Stimulated activated CD4-positive, alpha-beta T cell treated with anti-CD3 and anti-CD28 coated beads, Interleukin-4, amount 100 ng/mL, for 1 hour (primary cell): ENCODE measurements around the gene MAP7D1.
"Not testable (repeated sequence)": the region's sequence is repeated elsewhere in the genome, so short reads cannot be mapped to it uniquely, and the experiment has no call there.

Experiments used
- DNase-seq: peaks from one replicate; pipeline ENCODE4 v3.0.0-alpha.2; 2020

MAP7D1 gene

GRCh38 chr1:36207339-36207738 is 51.4 kb downstream of the MAP7D1 start:
- no peak for DNase-seq

- no peak for DNase-seq
These were observed 53.2 kb downstream of the MAP7D1 start for GRCh38 chr1:36208978-36209703.

- DNase-seq, result no peak
These were observed 55.3 kb downstream of the MAP7D1 start for GRCh38 chr1:36211307-36211706.

- DNase-seq, result no peak
These were observed 55.9 kb downstream of the MAP7D1 start for GRCh38 chr1:36211841-36212240.

GRCh38 chr1:36212782-36213181 is 56.8 kb downstream of the MAP7D1 start:
- no peak for DNase-seq

- DNase-seq, result no peak
These were observed 61.7 kb downstream of the MAP7D1 start for GRCh38 chr1:36217670-36218069.

GRCh38 chr1:36221901-36222300 is 65.9 kb downstream of the MAP7D1 start:
- DNase-seq, result not testable (repeated sequence)

GRCh38 chr1:36222481-36223380 is 66.8 kb downstream of the MAP7D1 start:
- DNase-seq, result peak; percentile 5

- no peak for DNase-seq
These were observed 67.5 kb downstream of the MAP7D1 start for GRCh38 chr1:36223381-36223995.

GRCh38 chr1:36223996-36224536 is 68.1 kb downstream of the MAP7D1 start, which contains the start of gene THRAP3:
THRAP3 (plus strand) TSS chr1:36224443; CDS start chr1:36282564, 58,121 bp downstream.
- DNase-seq, result peak; percentile 99

- no peak for DNase-seq
These were observed 68.8 kb downstream of the MAP7D1 start for GRCh38 chr1:36224537-36225282.

- no peak for DNase-seq
These were observed 69.4 kb downstream of the MAP7D1 start for GRCh38 chr1:36225283-36225899.

- not testable (repeated sequence) for DNase-seq
These were observed 74.3 kb downstream of the MAP7D1 start for GRCh38 chr1:36230279-36230678.
